Activated CD8-positive, alpha-beta memory T cell treated with anti-CD3 and anti-CD28 coated beads, Interleukin-2, amount 50 U/mL, for 1 hour (primary cell): Measurements from ENCODE around the gene RELB.

Source experiments
- DNase-seq: peaks from one replicate; pipeline ENCODE4 v3.0.0-alpha.2; 2020; ENCODE audit errors: extremely low read depth

RELB gene

DNA sequence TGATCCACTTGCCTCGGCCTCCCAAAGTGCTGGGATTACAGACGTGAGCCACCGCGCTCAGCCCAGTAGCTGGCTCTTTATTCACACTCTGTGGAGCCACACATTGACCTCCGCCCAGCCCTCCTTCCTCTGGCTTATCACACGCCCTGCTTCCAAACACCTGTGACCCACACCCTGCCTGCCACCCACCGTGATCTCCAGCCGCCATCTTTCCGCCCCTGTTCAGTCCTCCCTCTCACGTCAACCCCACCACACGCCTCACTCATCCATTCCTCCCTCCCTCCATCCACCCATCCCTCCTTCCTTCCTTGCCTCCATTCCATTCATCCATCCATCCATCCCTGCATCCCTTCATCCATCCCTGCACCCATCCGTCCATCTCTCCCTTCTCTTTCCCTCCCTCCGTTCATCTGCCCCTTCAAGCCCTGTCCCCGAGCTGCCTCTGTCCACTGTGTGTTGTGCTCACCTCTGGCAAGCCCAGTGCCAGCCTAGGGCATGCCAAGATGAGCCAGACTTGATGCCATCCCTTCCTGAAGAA, 57.4 kb downstream of the RELB start:
- DNase-seq, result no peak

GRCh38 chr19:45059258-45059965, 58.1 kb downstream of the RELB start:
- DNase-seq, result peak; percentile 54

DNA sequence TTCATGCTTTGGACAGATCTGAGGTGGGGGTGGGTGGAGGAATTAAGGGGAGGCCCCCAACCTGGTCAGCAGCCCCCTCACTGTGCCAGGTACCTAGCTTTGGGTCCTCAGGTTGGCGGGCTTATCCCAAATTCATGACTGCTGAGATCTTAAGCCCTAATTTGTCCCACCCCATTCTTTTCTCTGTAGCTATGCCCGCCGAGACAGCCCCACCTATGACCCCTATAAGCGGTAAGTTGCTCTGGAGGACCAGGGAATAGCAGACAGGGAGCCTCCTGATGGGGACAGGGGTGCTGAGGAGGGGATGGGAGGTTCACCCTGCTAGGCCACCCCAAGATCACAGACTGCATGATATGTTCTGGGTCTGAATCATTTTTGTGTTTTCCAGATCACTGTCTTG, 60.7 kb downstream of the RELB start:
- no peak for DNase-seq

DNA sequence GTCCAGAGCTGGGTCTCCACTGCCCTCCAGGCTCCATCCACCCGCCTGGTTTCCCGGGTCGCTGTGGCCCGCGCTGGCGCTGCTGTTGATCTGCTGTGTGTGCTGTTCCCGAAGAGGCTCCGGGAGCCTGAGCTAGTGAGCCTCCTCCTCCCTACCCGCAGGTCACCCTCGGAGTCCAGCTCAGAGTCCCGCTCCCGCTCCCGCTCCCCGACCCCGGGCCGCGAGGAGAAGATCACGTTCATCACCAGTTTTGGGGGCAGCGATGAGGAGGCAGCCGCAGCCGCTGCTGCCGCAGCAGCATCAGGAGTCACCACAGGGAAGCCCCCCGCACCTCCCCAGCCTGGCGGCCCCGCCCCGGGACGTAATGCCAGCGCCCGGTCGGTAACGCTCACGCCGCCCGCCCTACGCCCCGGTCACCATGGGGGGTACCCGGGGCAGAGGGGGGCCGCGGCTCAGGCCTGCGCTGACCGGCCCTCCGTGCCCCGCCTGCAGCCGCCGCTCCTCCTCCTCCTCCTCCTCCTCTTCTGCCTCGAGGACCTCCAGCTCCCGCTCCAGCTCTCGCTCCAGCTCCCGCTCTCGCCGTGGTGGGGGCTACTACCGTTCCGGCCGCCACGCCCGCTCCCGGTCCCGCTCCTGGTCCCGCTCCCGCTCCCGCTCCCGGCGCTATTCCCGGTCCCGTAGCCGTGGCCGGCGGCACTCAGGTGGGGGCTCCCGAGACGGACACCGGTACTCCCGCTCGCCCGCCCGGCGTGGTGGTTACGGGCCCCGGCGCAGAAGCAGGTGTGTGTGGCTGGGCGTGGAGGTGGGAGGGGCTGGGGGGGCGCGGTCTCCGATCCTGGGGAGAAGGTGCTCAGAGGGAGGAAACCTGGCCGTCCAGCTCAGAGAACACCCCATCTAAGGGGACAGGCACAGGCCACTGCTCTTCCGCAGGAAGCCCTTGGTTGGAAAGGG, 62.9 kb downstream of the RELB start:
- DNase-seq, result no peak

DNA sequence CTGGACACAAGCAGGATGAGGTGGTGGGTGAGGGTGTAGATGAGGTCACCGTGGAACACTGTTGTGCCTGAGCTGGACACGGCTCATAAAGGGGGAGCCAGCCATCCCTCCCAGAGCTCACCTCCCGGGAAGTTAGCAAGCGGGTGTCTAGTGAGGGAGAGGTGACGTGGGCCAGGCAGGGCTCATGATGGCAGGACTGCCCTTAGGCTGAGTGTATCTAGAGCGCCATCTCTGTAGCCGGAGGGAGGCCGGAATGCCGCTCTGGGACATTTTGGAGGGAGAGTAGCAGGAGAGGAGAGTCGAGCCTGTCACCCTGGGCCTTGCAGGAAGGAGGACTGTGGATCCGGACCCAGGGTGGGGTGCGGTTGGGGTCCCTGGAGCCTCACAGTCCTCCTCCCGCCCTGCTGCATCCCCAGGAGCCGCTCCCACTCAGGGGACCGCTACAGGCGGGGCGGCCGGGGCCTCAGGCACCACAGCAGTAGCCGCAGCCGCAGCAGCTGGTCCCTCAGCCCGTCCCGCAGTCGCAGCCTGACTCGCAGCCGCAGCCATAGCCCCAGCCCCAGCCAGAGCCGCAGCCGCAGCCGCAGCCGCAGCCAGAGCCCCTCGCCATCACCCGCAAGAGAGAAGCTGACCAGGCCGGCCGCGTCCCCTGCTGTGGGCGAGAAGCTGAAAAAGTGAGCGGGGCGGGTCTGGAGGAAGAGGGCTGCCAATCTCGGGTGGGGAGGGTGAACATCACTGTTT, 65.8 kb downstream of the RELB start:
- DNase-seq, result no peak

DNA sequence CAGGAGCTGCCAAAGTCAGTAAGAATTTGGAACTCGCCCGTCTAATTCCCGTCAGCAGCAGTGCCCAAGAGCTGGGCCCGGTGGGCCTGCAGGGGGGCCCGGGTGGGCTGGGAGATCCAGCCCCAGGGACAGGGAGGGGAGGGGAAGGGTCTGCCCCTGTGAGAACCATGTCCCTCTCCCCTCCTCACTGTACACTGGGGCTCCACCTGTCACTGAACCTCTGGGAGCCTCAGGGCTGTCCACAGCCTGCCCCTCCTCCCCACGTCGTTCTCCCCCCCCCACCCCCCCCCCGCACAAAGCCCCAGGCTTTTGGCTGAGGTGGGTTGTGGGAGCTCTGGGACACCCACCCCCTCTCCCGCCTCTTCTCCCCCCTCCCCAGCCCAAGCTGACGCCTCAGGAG, 66.8 kb downstream of the RELB start:
- no peak for DNase-seq

GRCh38 chr19:45069056-45069455, 67.8 kb downstream of the RELB start:
- no peak for DNase-seq

DNA sequence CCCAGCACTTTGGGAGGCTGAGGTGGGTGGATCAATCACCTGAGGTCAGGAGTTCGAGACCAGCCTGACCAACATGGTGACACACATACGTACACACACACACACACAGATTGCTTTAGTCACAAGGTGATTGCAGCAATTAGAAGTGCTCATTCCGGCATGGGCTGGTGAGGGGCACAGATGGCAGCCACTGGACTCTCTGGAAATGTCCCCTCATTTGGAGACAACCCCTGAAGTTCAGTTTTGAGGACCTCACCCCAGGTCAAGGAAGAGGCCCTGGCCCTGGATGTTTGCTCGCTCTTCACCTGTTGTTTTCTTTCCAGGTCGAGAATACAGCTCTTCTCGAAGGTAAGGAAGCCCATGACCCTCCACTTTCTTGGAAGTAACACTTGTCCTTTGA, 69.0 kb downstream of the RELB start:
- DNase-seq, result no peak

GRCh38 chr19:45070861-45071544, 69.7 kb downstream of the RELB start:
- DNase-seq, result no peak

GRCh38 chr19:45071545-45071938, 70.3 kb downstream of the RELB start:
- no peak for DNase-seq

DNA sequence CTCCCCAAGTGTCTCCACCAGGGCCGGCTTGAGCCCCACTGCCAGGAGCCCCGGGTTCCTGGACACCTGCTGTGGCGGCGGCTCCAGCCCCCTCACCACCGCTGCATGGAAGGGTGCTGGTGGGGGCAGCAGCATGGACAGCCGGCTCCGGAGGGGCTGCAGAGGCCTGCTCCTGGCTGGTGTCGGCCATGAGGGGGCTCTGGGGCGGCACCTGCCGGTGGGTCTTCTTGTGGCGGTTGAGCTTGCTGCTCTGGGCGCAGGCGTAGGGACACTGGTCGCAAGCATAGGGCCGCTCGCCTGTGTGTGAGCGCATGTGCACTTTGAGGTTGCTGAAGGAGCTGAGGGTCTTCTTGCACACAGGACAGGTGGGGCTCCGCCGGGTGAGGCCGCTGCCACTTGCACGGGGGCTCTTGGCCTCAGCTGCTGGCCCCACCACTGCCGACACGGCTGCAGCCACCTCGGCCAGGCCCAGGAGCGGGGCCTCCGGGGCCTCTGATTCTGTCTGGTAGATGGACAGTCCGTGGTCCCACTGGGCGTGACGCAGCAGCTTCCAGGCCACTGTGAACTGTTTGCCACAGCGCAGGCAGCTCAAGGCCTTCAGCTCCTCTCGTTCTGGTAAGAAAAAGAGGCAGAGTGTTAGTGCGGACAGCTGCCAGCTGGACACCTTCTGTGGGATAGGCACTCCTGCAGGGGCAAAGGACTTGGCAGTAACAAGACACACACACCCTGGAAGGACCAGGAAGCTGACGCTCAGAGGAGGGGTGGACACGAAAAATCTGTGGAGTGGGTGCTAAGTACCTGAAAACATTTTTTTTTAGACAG, 70.9 kb downstream of the RELB start:
- no peak for DNase-seq

DNA sequence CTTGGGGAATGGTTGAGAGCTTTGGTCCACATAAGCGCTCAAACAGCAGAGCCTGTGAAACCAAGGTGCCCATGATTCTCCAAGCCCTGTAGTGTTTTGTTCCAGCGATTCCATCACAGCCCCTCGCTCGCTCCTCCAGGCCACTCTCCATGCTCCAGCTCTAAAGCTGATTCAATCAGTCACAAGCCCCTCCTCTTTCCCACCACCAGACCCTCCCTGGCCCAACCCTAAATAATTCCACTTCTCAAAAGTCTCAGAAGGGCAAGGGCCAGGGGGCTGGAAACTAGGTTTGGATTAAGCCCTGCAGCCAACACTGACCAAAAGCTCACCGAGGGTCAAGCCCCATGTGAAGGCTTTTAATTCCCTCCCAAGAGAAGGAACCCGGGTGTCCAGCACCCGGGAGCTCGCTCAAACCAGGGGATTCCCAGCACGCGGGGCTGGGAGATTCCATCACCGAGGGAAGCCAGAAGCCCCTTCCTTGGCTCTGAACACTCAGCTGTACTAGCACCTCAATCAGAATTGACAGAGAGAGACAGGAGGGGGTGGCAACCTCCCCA, 73.6 kb downstream of the RELB start:
- DNase-seq, result no peak

DNA sequence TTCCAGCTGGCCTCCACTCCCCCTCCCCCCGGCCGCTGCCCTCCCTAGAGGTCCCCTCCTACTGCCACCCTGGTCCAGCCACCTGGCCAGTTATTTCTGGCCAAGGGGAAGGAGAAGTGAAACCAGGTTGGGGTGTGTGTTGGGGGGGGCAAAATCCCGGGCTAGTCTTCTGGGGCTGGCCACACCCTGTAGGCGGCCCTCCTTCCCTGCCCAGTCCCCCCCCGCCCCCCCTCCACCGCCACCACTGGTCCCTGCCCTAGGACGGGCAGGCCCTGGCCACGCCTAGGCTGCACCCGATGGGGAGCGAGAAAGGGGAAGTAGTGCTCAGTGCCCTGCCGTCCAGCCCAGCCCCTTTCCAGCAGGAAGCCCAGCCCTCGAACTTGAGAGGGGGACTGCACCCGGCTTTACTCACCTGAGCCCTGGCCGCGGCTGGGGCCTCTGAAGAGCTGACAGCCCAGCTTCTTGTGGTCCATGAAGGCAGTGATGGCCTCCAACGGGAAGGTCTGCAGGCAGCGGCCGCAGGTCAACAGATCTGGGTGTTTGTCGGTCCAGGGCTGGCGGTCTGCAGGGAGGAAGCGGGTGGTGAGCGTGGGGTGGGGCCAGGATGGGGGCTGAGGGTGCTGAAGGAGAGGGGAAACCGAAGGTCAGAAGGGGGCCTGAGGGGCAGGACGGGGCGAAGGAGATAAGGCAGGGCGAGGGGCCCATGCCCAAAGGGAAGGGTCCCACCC, 74.2 kb downstream of the RELB start:
- no peak for DNase-seq

GRCh38 chr19:45076029-45076850, 75.0 kb downstream of the RELB start, which contains the start of gene ZNF296:
TSS of gene ZNF296 (minus strand) at chr19:45076478. CDS start at chr19:45076373, 105 bp downstream.
- DNase-seq, result peak; percentile 26

GRCh38 chr19:45076851-45077730, 75.8 kb downstream of the RELB start:
- no peak for DNase-seq

DNA sequence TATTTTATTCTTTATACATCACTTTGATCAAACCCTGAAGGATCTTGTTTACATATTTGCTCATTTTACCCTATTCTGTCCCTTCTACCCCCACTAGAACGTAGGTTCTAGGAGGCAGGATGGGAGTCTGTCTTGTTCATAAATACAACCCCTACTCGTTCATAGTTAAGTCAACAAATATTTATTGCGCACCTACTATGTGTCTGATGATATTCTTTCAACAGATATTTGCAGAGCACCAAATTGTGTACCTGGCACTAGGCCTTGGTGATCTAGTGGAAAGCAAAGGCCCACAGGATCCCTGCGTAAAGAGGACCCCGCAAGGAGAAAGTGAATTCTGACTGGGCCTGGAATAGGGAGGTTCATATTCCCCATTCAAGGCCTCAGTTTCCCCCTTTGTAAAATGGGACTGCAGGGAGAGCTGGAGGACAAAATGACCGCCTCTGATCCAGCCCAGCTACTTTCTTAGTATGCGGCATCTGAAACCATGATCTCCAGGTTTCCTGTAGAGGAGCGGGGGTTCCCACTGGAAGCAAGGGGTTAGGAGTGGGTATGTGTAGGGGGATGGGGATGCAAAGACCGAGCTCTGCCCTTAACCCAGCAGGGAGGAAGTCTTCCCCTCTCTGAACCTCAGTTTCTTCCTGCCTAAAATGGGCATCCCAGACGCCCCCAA, 77.3 kb downstream of the RELB start:
- DNase-seq, result no peak
